Adipose tissue (tissue), 3 donors: Measurements from ENCODE around the gene PICK1. TPM values are rescaled to one million over a fixed set of nuclear protein-coding genes. Genes with fewer than 3 reads are reported as not detected.

Source experiments
- H3K27ac ChIP-seq: one replicate; pipeline ENCODE4 v1.5.1; 2013; ENCODE audit warnings: low read depth, low read length
- WGBS, 3 donors: extraction: QIAGEN DNeasy Blood & Tissue Kit; methylation state at CpG; one replicate each; pipeline ENCODE4 v1.1.7; 2013; 5-methylcytosine and 5-hydroxymethylcytosine counted together
- polyA plus RNA-seq, 3 donors: library from polyadenylated mRNA; stranded (reverse); fragments of 200-250 nt; gene quantifications; one replicate each; pipeline ENCODE4 v1.2.3, GENCODE V29; 2013
- donor health status: healthy with polysubstance abuse.
- donor health status: Bipolar disorder and iron deficiency.
- donor health status: healthy.

PICK1 gene
- polyA plus RNA-seq, 3 donors, result 19.6 to 23.5 (median 20.6) TPM

GRCh38 chr22:38082986-38083710 is 25.9 kb downstream of the PICK1 start:
- 67 to 83% (median 82%) methylated on average over 22 to 24 of the region's 24 CpGs for WGBS, 3 donors
- no peak overlapping the region for H3K27ac ChIP-seq

GRCh38 chr22:38083931-38084631 is 26.9 kb downstream of the PICK1 start, which contains the start of gene SLC16A8:
TSS of gene SLC16A8 (minus strand) at chr22:38084184. CDS start at chr22:38082873, 1,311 bp downstream.
- H3K27ac ChIP-seq, result no peak within 1 kb of the TSS
- whole genome bisulfite sequencing, 3 donors, result 77 to 89% (median 88%) methylated on average over 12 to 16 of the region's 16 CpGs

GRCh38 chr22:38085056-38085455 is 27.9 kb downstream of the PICK1 start:
- H3K27ac ChIP-seq, result no peak overlapping the region
- 94 to 98% (median 94%) methylated on average over 12 of the region's 12 CpGs for WGBS, 3 donors

GRCh38 chr22:38085501-38085900 is 28.3 kb downstream of the PICK1 start:
- 76 to 84% (median 82%) methylated on average over 5 of the region's 5 CpGs for WGBS, 3 donors
- H3K27ac ChIP-seq, result no peak overlapping the region

GRCh38 chr22:38086001-38086845 is 29.0 kb downstream of the PICK1 start:
- WGBS, 3 donors, result 88 to 96% (median 91%) methylated on average over 21 to 25 of the region's 25 CpGs
- no peak overlapping the region for H3K27ac ChIP-seq

GRCh38 chr22:38086942-38087341 is 29.7 kb downstream of the PICK1 start:
- WGBS, 3 donors, result 85 to 95% (median 92%) methylated on average over 13 of the region's 13 CpGs

GRCh38 chr22:38087855-38088254 is 30.7 kb downstream of the PICK1 start:
- no peak overlapping the region for H3K27ac ChIP-seq
- WGBS, 3 donors, result 90 to 94% (median 91%) methylated on average over 12 of the region's 12 CpGs

More at GRCh38 chr22:38086942-38087341, 29.7 kb downstream of the PICK1 start:
- H3K27ac ChIP-seq, result no peak overlapping the region

- no peak overlapping the region for H3K27ac ChIP-seq
- WGBS, 3 donors, result 21 to 57% (median 37%) methylated on average over 51 to 83 of the region's 85 CpGs
Measured at GRCh38 chr22:38088629-38089473, 31.6 kb downstream of the PICK1 start.

GRCh38 chr22:38089474-38089851 is 32.3 kb downstream of the PICK1 start:
- no peak overlapping the region for H3K27ac ChIP-seq
- 22 to 48% (median 42%) methylated on average over 18 to 34 of the region's 34 CpGs for whole genome bisulfite sequencing, 3 donors

- WGBS, 3 donors, result 87 to 91% (median 90%) methylated on average over 12 to 15 of the region's 15 CpGs
- no peak overlapping the region for H3K27ac ChIP-seq
Measured at GRCh38 chr22:38097058-38097457, 39.9 kb downstream of the PICK1 start.

- no peak overlapping the region for H3K27ac ChIP-seq
Measured at GRCh38 chr22:38097557-38098409, 40.6 kb downstream of the PICK1 start.

GRCh38 chr22:38098410-38099249 is 41.4 kb downstream of the PICK1 start:
- H3K27ac ChIP-seq, result no peak overlapping the region
- WGBS, 3 donors, result 56 to 62% (median 61%) methylated on average over 9 of the region's 9 CpGs

More at GRCh38 chr22:38097557-38098409, 40.6 kb downstream of the PICK1 start:
- WGBS, 3 donors, result 58 to 62% (median 59%) methylated on average over 21 to 30 of the region's 32 CpGs

- 65 to 85% (median 66%) methylated on average over 8 of the region's 8 CpGs for WGBS, 3 donors
- no peak overlapping the region for H3K27ac ChIP-seq
Measured at GRCh38 chr22:38103641-38104040, 46.4 kb downstream of the PICK1 start.

GRCh38 chr22:38104084-38104483 is 46.9 kb downstream of the PICK1 start:
- no peak overlapping the region for H3K27ac ChIP-seq
- 79 to 84% (median 82%) methylated on average over 6 of the region's 6 CpGs for WGBS, 3 donors

GRCh38 chr22:38106814-38107578 is 49.8 kb downstream of the PICK1 start:
- 72 to 79% (median 73%) methylated on average over 17 of the region's 17 CpGs for WGBS, 3 donors
- no peak overlapping the region for H3K27ac ChIP-seq
